Keratinocyte (primary cell): Measurements from ENCODE around the gene GALNT6. TPM values are rescaled to one million over a fixed set of nuclear protein-coding genes. Genes with fewer than 3 reads are reported as not detected.

Source experiments
- DNase-seq: peaks from one replicate; pipeline ENCODE4 v3.0.0-alpha.2; 2011; ENCODE audit warnings: low read depth, missing footprints, low spot score
- FAIRE-seq: peaks from 2 replicates; lab custom pipeline; 2011; peaks lifted over from hg19 to GRCh38; lab: Jason Lieb, UNC
- H2AFZ ChIP-seq: 2 replicates; pipeline ENCODE4 v1.6.0; 2012; ENCODE audit warnings: low read length, control low read depth, inconsistent platforms; ENCODE audit not compliant: control insufficient read depth
- H3K27ac ChIP-seq: 2 replicates; pipeline ENCODE4 v1.5.1; 2011; ENCODE audit warnings: low read length; ENCODE audit not compliant: control insufficient read depth, insufficient read depth
- H3K27me3 ChIP-seq: 3 replicates; pipeline ENCODE4 v1.6.0; 2011; ENCODE audit warnings: low read length; ENCODE audit not compliant: control insufficient read depth, insufficient read depth; ENCODE audit errors: extremely low read depth
- H3K36me3 ChIP-seq, 2 experiments: 2 replicates in 1 of 2; 3 replicates in 1 of 2; pipeline ENCODE4 v1.5.1; 2011; ENCODE audit warnings: low read length in 2 of 2, mild to moderate bottlenecking in 1 of 2; ENCODE audit not compliant: control insufficient read depth in 2 of 2, insufficient read depth in 2 of 2; ENCODE audit errors: extremely low read depth in 1 of 2
- H3K4me1 ChIP-seq: 3 replicates; pipeline ENCODE4 v1.5.1; 2011; ENCODE audit warnings: low read length; ENCODE audit not compliant: control insufficient read depth, insufficient read depth; ENCODE audit errors: extremely low read depth
- H3K4me2 ChIP-seq: 3 replicates; pipeline ENCODE4 v1.6.0; 2011; ENCODE audit warnings: low read depth, low read length; ENCODE audit not compliant: control insufficient read depth, insufficient read depth; ENCODE audit errors: extremely low read depth
- H3K4me3 ChIP-seq, 3 experiments: fragments of 200-600 bp in 1 of 3; sonication (generic) in 1 of 3; 2 replicates in 2 of 3; 3 replicates in 1 of 3; pipeline ENCODE4 v1.5.1; 2011 to 2016; ENCODE audit warnings: low read length in 3 of 3, mild to moderate bottlenecking in 3 of 3, control low read depth in 2 of 3, inconsistent platforms in 1 of 3, low read depth in 1 of 3, mixed read lengths in 1 of 3, mixed run types in 1 of 3, moderate library complexity in 1 of 3; ENCODE audit not compliant: control insufficient read depth in 2 of 3, insufficient read depth in 2 of 3; ENCODE audit errors: extremely low read depth in 1 of 3
- H3K79me2 ChIP-seq: 2 replicates; pipeline ENCODE4 v1.6.0; 2012; ENCODE audit warnings: low read length; ENCODE audit not compliant: control insufficient read depth, insufficient read depth
- H3K9ac ChIP-seq: 3 replicates; pipeline ENCODE4 v1.6.0; 2011; ENCODE audit warnings: low read length; ENCODE audit not compliant: control insufficient read depth, insufficient read depth; ENCODE audit errors: extremely low read depth
- H3K9me1 ChIP-seq: 3 replicates; pipeline ENCODE4 v1.6.0; 2011; ENCODE audit warnings: low read length; ENCODE audit not compliant: control insufficient read depth, insufficient read depth; ENCODE audit errors: extremely low read depth
- H3K9me3 ChIP-seq: 2 replicates; pipeline ENCODE4 v1.5.1; 2012; ENCODE audit warnings: low read depth, low read length; ENCODE audit not compliant: control insufficient read depth
- H4K20me1 ChIP-seq: 3 replicates; pipeline ENCODE4 v1.6.0; 2011; ENCODE audit warnings: low read length; ENCODE audit not compliant: control insufficient read depth, insufficient read depth; ENCODE audit errors: extremely low read depth
- CTCF ChIP-seq, 3 experiments: IDR thresholded peaks in 1 of 3; conservative IDR thresholded peaks in 1 of 3; optimal IDR thresholded peaks in 1 of 3; 2 replicates in 2 of 3; 3 replicates in 1 of 3; pipeline versions ENCODE3 to v1.5.1; 2011; ENCODE audit warnings: low read length in 3 of 3, mild to moderate bottlenecking in 3 of 3, moderate library complexity in 2 of 3, control low read depth in 1 of 3, inconsistent platforms in 1 of 3; ENCODE audit not compliant: insufficient read depth in 2 of 3; ENCODE audit errors: extremely low read depth in 1 of 3
- EZH2 ChIP-seq: IDR thresholded peaks from one replicate; pipeline ENCODE4 v1.6.1; 2012; ENCODE audit warnings: inconsistent platforms, mild to moderate bottlenecking, low read length, moderate library complexity
- dilution Hi-C: fragments of 300-500 bp; cut with MboI; formaldehyde crosslinking; loops from one replicate; pipeline ENCODE4 v1.7.0; 2020; ENCODE audit warnings: low sequenced_read_pairs; ENCODE audit not compliant: extremely low pct_ligation_motif_present
- polyA plus RNA-seq, 5 experiments: library from polyadenylated mRNA; depleted of rRNA in 3 of 5; stranded (reverse) in 3 of 5; stranded (forward) in 1 of 5; unstranded in 1 of 5; fragments of >200 nt; gene quantifications; 1 replicate in 1 of 5; 2 replicates in 3 of 5; 3 replicates in 1 of 5; pipeline versions ENCODE4 v1.2.1 to v1.2.3, GENCODE V29; 2011 to 2012; ENCODE audit warnings: missing spikeins in 2 of 5, low read depth in 1 of 5, low replicate concordance in 1 of 5

GALNT6 gene
- polyA plus RNA-seq, 1 donor (not counting 4 experiments of a cell fraction or from before 2014, with no cell fraction given), result 42.7 TPM

DNA sequence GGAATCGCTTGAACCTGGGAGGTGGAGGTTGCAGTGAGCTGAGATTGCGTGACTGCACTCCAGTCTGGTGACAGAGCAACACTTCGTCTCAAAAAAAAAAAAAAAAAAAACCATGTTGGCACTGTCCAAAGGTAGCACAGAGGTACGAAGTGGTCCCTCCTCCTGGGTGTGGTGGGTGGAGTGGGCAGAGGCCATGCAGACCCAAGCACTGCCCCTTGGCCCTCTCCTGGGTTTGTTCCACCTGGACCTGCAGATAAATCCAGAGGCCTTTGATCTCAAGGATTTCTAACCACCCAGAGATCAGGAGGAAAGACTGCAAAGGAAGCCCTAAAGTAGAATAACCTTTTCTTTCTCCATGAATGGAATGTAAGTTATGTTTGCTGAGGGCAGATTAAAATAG is 8.7 kb upstream of the GALNT6 start:
- Histone ChIP-seq H4K20me1 (no peaks in the 10 kb centered on the region), H3K27me3 (no peaks in the 10 kb centered on the region), H3K9me3 (no peaks in the 10 kb centered on the region), H3K4me1 (peaks cover 2% of the 10 kb centered on the region), H3K4me3 (no peak overlapping the region), H3K27ac (no peak overlapping the region), H3K4me2 (no peak overlapping the region), H3K9me1 (no peaks in the 10 kb centered on the region), H3K9ac (no peak overlapping the region), H3K36me3 (no peaks in the 10 kb centered on the region), H2AFZ (no peak overlapping the region), H3K79me2 (no peaks in the 10 kb centered on the region)
- dilution Hi-C loops, result no loop called here
- no peak for FAIRE-seq
- no peak for DNase-seq
- no peak for TF ChIP-seq EZH2
- no peak for TF ChIP-seq CTCF (optimal IDR thresholded peaks at IDR 0.05 in 1 of 3, IDR thresholded peaks at IDR 0.05 in 1 of 3, conservative IDR thresholded peaks at IDR 0.05 in 1 of 3; ENCODE audit: extremely low read depth in 1 of 3, insufficient read depth in 2 of 3, low read length in 3 of 3)

GRCh38 chr12:51397670-51398069 is 6.5 kb upstream of the GALNT6 start:
- no peak for DNase-seq
- no peak for FAIRE-seq

More at GRCh38 chr12:51397670-51398069, 6.5 kb upstream of the GALNT6 start:
- dilution Hi-C loops, result no loop called here
- no peaks in the 10 kb centered on the region for H3K36me3 ChIP-seq
- no peaks in the 10 kb centered on the region for H4K20me1 ChIP-seq
- H2AFZ ChIP-seq, result no peak overlapping the region
- H3K4me2 ChIP-seq, result no peak overlapping the region
- H3K79me2 ChIP-seq, result no peaks in the 10 kb centered on the region
- H3K27ac ChIP-seq, result no peak overlapping the region
- peaks cover 21% of the 10 kb centered on the region for H3K4me1 ChIP-seq
- no peak for TF ChIP-seq EZH2
- no peak for TF ChIP-seq CTCF (optimal IDR thresholded peaks at IDR 0.05 in 1 of 3, IDR thresholded peaks at IDR 0.05 in 1 of 3, conservative IDR thresholded peaks at IDR 0.05 in 1 of 3; ENCODE audit: extremely low read depth in 1 of 3, insufficient read depth in 2 of 3, low read length in 3 of 3)
- no peaks in the 10 kb centered on the region for H3K27me3 ChIP-seq
- H3K9ac ChIP-seq, result no peak overlapping the region
- no peak overlapping the region for H3K4me3 ChIP-seq
- H3K9me3 ChIP-seq, result no peaks in the 10 kb centered on the region
- no peaks in the 10 kb centered on the region for H3K9me1 ChIP-seq
